GM11168 (cell line): ENCODE data around the gene INF2.

ENCODE experiments used
- in situ Hi-C: fragments of 300-500 bp; cut with MboI; formaldehyde crosslinking; loops from one replicate; pipeline ENCODE4 v1.12.0; 2022; ENCODE audit warnings: low sequenced_read_pairs; ENCODE audit not compliant: unreplicated experiment

The INF2 gene

DNA sequence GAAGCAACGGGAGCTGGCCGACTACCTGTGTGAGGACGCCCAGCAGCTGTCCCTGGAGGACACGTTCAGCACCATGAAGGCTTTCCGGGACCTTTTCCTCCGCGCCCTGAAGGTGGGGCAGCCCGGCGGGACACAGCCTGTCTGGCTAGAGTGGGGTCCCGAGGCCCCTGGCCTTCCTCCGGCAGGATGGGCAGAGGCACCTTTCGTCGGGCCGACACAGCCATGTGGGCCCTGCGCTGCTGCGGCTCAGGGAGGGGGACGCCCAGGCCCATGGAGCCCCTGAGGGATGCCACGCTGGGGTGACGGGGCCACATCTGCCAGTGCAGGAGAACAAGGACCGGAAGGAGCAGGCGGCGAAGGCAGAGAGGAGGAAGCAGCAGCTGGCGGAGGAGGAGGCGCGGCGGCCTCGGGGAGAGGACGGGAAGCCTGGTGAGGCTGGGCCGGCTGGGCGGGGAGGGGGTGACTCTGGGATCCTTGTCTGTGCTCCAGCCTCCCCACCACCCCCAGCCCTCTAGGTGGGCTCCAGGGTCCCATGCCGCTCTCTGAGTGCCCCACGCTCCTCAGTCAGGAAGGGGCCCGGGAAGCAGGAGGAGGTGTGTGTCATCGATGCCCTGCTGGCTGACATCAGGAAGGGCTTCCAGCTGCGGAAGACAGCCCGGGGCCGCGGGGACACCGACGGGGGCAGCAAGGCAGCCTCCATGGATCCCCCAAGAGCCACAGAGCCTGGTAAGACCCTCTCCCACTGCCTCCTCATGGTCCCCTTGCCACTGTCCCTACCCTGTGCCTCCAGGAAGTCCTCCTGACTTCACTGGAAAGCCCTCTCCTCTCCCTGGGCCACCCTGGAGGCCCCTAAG, 23.7 kb downstream of the INF2 start:
- in situ Hi-C loops, result loop anchor here (10.0 kb wide), 1 partner anchor 58 kb away; no protein-coding TSS in a partner anchor

DNA sequence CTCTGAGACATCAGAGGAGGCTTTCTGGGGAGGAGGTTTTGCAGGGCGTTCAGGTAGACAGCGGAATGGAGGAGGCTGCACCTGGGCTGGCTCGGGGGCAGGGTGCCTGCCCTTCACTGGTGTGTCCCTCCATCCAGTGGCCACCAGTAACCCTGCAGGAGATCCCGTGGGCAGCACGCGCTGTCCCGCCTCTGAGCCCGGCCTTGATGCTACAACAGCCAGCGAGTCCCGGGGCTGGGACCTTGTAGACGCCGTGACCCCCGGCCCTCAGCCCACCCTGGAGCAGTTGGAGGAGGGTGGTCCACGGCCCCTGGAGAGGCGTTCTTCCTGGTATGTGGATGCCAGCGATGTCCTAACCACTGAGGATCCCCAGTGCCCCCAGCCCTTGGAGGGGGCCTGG, 24.6 kb downstream of the INF2 start:
- in situ Hi-C loops, result loop anchor here (10.0 kb wide), 1 partner anchor 59 kb away; no protein-coding TSS in a partner anchor

DNA sequence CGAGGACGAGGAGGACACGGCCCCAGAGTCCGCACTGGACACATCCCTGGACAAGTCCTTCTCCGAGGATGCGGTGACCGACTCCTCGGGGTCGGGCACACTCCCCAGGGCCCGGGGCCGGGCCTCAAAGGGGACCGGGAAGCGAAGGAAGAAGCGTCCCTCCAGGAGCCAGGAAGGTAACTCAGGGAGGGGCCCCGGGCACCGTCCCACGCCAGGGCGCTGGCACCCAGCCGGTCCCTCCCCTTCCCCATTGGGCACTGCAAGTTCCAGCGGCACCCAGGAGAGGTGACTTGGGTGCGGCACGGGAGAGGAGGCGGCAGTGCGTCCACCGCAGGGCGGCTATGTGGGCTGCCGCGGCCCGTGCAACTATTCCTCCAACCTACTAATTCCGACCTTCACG, 25.3 kb downstream of the INF2 start:
- in situ Hi-C loops, result loop anchor here (10.0 kb wide), 1 partner anchor 60 kb away; no protein-coding TSS in a partner anchor

DNA sequence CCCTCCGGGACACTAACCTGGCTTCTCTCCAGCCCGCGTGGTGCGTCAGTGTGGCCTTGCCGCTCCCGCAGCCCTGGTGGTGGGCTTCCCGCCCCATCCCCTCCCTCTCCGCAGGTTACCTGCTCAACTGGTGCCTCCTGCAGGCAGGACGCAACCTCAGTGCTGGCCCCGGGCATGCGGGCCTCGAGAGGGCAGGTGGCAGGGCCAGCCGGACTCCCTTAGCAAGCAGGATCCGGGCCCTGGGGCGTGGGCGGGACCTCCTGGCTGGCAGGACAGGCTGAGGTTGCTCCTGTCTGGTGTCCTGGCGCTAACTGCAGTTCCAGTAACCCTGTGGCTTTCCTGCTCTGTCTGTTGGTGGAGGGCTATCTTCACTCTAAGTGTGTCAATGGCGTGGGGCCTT, 26.0 kb downstream of the INF2 start:
- in situ Hi-C loops, result loop anchor here (10.0 kb wide), 1 partner anchor 61 kb away; no protein-coding TSS in a partner anchor

DNA sequence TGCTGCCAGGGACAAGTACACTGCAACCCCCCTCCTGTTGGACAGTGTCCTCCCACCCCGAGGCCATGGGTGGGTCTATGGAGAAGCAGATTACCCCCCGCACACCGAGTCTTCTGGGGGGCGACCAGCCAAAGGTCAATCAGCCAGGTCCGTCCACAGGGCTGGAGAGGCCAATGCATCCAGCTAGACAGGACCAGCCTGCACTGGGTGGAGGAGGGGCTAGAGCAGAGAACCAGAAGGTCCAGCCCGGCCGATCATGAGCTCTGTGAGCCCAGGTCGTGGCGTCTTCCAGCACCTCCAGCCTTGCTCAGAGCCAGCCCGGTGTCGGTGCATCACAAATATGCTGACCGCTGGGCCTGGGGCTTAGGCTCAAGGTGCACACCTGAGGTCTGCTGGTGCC, 26.5 kb downstream of the INF2 start:
- in situ Hi-C loops, result loop anchor here (10.0 kb wide), 1 partner anchor 61 kb away; no protein-coding TSS in a partner anchor

DNA sequence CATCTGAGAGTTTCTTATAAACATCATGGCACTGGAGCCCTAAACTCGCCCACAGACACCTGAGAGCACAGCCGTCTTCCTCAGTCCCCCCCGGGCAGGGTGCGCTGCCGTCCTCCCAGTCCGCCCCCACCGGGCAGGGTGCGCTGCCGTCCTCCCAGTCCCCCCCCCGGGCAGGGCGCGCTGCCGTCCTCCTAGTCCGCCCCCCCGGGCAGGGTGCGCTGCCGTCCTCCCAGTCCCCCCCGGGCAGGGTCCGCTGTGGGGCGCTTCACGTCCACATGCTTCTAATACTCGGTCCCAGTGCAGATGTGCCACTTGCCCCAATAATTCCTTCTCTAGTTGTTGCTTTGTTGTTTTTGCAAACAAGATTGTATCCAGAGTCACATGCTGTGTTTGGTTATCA, 27.7 kb downstream of the INF2 start:
- in situ Hi-C loops, result loop anchor here (10.0 kb wide), 1 partner anchor 62 kb away; no protein-coding TSS in a partner anchor

DNA sequence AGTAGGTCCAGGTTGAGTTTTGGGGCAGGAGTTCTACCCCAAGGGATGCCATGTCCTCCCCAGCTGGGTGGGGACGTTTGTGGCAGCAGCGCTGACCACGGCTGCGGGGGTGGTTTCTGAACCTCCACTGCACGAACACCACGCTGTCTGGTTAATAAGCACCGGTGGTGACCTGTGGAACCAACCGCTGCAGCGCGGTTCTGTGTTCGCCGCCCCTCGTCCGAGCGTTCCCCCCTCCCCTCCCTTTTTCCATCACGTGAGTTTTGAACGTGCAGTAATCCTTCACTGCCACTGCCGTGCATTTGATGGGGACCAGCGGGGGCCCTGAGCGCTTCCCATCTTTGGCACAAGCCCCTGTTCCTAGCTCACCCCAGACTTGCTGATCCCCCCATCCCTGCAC, 28.2 kb downstream of the INF2 start:
- in situ Hi-C loops, result loop anchor here (10.0 kb wide), 1 partner anchor 63 kb away; no protein-coding TSS in a partner anchor

DNA sequence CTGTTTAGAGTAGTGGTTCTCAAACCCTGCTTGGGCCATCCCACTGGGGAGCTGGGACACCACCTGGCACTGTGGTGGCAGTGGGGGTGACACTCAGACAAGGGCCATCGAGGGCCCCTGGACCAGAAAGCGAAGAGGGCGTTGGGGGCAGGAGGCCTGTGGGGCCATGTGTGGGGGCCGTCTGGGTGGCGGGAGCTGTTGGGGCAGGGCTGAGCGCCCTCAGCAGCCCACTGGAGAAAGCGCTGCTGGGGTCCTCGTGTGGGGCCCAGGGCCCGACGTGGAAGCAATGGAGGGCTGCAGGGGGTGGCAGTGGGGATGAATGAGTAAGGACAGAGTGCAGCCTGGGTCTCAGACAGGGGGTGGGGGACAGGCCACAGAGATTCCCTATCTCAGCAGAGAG, 28.7 kb downstream of the INF2 start:
- in situ Hi-C loops, result loop anchor here (10.0 kb wide), 1 partner anchor 63 kb away; no protein-coding TSS in a partner anchor

DNA sequence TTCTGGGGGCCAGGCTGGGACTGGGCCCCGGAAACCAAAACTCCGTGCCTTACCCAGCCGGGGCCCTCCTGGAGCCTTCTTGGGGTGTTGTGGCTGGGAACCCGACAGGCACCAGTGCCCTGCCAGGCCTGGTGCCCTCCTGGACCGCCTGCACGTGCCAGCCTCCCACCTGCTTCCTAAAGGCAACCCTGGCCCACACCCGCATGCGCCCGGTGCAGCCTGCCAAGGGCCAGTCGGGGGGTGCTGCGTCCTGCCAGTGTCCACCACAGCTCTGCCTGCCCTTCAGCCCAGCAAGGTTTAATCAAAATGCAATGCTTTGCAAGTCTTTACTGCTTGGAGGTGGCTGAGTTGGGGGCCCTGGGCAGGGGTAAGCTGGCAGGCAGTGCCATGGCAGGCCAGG, 29.5 kb downstream of the INF2 start:
- in situ Hi-C loops, result loop anchor here (10.0 kb wide), 1 partner anchor 64 kb away; no protein-coding TSS in a partner anchor

DNA sequence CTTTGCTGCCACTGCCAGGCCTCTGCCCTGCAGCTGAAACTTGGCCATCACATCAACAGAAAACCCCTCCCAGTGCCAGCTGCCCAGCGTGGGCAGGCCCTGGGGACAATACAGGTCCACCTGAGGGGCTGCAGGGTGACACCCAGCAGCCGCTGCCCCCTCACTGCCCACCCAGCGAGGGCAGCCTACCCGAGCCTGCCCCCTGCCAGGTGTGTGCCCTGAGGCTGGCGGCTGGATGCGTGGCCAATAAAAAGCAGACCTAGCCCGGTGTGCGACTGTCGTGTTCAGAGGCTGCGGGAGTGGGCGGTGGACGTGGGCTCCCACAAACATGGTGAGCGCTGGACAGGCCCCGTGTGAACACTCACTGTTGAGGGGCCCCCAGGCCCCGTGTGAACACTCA, 29.9 kb downstream of the INF2 start:
- in situ Hi-C loops, result loop anchor here (10.0 kb wide), 1 partner anchor 65 kb away; no protein-coding TSS in a partner anchor

DNA sequence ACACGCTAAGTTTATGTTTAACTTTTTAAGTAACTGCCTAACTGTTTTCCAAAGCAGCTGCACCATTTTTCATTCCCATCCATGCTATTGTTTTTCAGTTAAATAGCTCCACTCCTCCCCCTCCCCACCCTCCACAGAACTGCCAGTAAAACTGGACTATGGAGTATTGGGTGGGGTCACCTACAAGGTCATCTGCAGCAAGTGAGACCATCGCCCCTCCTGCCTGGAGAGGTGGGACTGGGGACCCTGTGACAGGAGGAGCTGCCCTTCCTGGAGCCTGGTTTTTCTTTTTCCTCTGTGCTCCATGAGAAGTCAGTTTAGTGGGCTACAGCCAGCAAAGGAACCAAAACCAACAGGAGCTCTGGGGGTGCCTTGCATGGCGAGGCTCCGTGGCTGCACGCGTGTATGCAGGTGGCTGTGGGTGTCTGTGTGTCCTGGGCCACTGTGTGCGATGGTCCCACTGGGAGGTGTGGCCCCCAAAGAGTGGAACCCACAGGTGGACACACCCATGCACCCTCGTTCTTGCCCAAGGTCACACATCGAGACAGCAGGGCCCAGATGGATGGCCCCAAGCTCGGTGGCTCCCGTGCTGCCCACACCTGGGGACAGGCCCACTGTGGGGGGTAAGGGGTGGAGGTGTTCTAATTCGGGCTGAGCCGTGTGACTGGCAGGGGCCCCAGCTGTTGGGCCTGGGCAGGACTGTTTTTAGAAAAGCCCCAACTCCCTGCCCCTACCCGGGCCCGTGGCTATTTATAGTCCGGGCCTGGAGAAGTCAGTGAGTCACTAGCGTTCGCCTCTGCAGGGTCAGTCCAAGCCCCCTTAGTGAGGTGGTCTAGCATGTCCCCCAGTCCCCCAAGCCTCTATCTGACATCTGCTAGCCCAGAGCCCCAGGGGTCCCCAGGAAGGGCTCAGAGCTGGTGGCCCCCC, 32.4 kb downstream of the INF2 start:
- in situ Hi-C loops, result no loop called here

DNA sequence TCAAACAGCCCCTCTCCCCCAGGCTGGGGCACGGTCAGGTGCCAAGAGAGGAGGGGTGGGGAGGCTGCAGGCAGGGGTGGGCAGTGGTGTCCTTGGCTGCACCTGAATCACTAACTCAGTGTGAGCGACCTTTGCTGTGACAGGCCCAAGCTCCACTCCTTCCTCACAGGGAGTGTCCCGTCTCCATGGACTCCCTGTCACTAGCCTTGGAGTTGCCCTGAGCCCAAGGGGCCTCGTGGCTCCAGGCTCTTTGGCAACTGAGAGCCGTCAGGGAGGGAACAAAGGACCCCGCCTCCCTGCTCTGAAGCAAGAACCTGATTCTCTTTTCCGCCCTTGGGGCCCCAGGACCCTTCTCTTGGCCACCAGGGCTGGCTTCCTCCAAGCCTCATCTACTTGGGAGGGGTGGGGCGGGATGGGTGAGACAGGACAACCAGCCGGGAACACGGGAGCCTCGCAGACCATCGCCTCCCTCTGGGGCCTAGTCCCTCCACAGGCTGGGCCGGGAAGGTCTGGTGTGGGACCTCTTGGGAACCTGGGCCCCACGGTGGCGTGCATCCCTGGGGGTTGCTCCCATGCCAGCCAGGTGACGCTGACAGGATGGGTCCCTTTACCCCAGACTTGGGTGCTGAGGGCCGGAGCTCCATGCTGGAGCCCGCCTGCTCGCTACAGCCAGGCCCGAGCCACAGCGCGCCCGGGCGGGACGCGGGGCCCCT, 33.7 kb downstream of the INF2 start:
- in situ Hi-C loops, result no loop called here

DNA sequence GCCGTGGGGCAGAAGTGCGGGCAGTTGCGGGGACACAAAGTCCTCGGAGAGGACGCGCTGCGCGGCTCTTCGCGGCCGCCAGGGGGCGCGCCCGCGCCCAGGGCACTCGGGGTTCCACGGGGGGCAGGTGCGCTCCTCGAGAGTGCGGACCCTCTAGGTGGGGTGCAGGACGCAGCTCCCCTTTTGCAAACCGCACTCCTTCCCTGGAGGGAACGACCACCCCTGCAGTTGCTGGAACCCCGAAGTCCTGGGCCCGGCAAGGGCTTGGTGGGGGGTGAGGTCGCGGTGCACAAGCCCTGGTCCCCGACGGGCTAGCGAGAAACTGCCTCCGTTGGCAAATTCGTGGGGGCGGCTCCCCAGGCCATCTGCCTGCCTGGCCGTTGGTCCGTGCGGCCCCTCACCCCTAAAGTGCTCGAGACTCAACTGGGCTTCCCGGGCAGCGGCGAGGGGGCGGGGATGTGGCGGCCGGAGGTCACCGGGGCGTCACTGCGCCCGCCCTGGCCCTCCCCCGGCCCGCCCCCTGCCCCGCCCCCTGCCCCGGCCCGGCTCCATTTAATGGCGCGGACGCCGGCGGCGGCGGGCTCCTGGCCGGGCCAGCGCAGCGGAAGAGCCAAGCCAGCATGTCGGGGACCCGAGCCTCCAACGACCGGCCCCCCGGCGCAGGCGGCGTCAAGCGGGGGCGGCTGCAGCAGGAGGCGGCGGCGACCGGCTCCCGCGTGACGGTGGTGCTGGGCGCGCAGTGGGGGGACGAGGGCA, 34.4 kb downstream of the INF2 start, which contains the start of gene ADSS1:
ADSS1 (plus strand) TSS at position 579 of the 756 bp plus-strand sequence; CDS start at position 621, 42 bp downstream.
- in situ Hi-C loops, result no loop called here

DNA sequence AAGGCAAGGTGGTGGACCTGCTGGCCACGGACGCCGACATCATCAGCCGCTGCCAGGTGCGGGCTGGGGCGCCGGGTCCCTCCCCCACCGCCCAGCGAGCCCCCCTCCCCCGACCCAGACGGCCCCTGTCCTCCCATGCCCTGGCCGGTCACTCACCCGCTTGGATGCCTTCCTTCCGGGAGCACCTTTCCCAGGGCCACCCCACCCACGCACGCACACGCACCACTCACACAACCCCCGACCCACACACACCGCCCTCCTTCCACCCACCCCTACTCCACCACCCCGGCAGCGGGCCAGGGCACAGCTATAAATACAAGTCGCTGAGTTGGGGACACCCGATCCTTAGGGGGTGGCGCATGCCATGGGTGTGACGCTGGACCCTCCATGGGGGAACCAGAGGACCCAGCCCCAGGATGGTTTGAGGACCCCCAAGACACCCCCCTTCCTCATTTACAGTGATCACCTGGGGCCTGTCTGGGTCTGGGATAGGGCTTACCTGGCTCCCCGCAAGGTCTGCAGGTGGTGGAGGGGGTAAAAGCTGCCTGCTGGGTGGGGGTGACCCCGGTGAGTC, 35.1 kb downstream of the INF2 start:
- in situ Hi-C loops, result no loop called here

DNA sequence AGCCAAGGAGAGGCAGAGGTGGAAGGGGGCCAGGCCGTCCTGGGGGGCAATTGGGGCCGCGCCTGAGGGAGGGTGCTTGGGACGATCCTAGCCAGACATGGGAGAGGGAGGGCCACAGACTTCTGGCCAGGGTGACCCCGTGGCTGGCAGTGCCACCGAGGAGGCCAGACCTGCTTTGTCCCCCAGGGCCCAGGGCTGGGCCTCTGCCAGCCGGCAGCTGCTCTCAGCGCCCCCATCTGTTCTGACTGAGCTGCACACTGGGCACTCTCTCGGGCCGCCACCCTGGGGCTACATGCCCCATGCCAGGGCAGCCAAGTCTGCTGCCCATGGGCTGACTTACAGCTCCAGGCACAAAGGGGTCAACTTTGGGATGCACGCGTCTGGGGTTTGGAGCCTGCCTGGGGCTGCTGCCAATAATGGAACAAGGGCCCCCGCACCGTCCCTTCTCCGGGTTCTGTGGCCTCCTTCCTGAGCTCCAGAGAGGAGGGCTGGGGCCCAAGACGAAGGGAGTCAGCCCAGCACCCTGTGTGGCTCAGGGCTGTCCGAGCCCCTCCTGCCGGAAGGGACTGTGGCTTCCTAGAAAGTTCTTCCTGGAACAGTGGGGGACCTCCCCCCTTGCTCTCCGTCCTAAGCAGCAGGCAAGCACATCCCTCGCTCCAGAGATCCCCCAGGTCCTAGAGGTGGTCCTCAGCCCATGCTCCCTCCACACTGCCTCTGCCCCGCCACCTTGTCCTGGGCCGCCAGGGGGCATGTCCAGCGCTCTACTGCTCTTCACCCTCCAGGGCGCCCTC, 35.8 kb downstream of the INF2 start:
- in situ Hi-C loops, result no loop called here

DNA sequence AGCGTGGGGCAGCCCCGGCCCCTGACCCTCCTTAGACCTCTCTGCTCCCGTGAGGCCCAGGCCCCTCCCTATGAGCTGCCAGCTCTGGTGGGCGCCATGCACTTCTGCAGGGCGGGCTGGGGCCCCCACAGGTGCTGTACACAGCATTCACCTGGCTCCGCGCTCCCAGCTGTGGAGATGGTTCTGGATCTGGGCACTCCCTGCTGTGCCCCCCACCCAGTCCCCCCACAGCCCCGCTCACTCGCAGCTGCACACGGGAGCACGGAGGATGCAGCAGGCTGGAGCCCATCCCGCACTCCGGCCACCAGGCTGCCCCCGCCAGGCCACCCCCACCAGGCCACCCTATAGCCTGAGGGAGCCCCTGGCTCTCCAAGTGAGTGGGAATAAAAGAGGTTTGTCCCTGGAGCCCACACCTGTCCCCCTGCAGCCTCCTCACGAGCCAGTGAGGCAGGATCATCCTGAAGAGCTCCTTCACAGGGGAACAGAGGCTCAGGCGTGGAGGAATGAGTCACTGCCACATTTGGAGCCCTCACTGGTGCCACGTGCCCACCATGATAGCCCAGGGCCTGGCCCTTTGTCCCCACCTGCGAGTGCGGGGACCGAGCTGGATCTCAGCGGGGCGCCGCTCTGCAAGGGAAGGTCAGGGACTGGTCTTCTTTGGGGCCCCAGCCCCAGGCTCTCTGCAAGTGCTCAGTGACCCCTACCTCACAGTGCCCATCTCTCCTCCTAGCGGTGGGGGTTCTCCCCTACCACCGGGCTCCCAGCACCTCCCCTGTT, 36.5 kb downstream of the INF2 start:
- in situ Hi-C loops, result no loop called here
